Right kidney (tissue), 1 donor: ENCODE data around the gene SPATA6L.

ENCODE experiments used
- DNase-seq: peaks from one replicate; pipeline ENCODE4 v3.0.0-alpha.2; 2016

Gene SPATA6L

DNA sequence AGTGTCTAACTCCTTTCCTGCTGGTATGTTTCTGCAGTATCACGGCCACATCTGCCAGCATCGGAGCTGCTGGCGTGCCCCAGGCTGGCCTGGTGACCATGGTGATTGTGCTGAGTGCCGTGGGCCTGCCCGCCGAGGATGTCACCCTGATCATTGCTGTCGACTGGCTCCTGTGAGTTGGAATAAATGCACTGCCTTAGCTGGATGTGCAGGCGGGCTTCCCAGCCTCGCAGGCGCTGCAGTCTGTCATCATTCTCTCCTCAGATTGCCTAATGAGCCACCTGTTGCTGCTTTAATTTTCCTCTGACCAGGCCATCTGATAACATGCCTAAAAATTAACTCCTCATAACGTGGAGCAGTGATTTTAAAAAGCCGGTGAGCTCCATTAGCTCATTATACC is 83.3 kb downstream of the SPATA6L start:
- DNase-seq: no peak

DNA sequence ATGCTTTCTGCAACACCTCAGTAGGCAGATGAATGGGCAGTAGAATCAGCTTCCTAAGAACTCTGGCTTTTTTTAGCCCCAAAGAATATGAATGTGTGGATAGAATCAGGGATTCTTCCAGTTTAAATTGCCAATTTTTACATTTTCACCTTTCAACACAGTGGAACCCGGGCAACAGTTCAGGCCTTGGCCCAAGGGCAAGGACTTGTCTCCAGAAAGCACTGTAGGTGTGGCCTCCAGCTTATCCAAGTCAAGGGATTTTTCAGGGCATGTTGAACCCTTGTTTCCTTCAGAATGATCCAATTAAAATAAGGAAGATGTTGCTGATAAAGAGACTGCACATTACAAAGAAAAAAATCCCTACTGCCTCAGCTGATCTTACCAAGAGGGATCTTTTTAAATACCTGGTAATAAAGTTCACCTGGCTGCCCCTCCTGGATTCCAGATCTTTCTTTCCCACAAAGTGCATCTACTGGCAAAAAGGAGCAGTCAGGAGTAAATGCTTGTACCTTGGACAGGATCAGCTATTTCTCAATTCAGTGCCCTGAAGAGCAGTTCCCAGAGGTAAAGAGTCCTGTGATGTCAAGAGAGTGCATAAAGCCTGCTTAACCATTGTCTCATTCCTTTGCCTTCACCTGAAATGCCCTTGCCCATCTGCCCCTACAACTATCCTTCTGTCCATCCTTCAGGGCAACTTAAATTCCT is 84.3 kb downstream of the SPATA6L start:
- DNase-seq: no peak

GRCh38 chr9:4581035-4581760 is 85.1 kb downstream of the SPATA6L start:
- no peak for DNase-seq

DNA sequence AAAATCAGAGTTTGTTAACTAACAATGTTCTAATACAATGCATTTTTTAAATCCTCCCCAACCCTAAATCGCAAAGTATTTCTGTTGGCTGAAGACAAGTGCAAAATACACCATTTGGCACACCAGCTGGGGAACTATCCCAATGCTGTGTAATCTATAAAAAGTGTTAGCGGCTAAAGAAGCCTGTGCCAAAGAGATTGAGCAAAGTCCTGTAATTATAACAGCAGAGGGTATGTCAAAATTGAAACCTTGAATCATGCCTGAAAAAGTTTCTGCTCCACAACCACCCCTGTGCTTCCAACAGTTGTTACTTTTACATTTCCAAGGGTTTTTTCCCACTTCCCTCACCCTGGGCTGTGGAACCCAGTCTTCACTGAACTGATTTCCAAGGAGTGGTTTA is 87.3 kb downstream of the SPATA6L start:
- no peak for DNase-seq

GRCh38 chr9:4576448-4576847 is 89.8 kb downstream of the SPATA6L start:
- no peak for DNase-seq

DNA sequence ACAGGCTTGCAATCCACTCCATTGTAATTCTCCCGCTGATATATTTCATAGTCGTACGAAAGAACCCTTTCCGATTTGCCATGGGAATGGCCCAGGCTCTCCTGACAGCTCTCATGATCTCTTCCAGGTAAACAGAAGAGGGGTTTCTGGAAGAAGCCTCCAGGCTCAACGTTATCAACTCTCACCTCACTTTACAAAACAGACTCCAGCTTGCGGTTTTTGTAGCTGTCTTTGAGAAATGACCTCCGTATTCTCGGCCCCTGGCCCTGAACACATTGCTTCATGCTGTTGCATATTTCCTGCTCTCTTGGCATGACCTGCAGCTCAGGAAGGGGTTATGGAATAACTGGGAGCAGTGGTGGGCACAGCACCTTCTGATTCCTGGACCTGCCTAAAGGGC is 90.3 kb downstream of the SPATA6L start:
- DNase-seq: no peak

DNA sequence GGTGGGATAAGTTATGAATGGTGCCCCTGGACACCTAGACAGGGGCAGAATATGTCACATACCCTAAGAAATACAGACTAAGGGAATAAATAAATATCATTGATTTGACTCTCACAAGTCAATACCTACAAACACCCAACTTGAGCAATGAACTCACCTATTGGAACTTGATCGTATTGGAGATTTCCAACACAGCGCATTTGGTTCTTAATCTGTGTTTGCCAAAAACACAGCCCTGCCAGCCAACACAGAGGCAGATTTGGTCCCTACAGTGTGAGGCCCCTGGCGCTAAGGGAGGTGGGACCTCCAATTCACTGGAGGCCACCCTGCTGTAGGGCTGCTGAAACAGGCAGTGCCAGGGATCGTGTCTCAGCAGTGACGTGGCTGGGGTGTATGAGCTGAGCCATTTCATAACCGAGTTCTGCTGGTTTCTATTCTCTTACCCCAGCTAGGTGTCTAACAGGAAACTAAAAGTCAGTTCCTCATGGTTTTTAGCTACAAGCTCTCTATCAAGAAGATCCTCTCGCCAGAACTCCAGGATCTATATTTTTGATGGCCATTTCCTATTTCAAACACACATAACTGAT is 91.5 kb downstream of the SPATA6L start:
- no peak for DNase-seq

- DNase-seq: no peak
Measured at GRCh38 chr9:4573634-4574389, 92.5 kb downstream of the SPATA6L start.

GRCh38 chr9:4573176-4573575 is 93.1 kb downstream of the SPATA6L start:
- no peak for DNase-seq

DNA sequence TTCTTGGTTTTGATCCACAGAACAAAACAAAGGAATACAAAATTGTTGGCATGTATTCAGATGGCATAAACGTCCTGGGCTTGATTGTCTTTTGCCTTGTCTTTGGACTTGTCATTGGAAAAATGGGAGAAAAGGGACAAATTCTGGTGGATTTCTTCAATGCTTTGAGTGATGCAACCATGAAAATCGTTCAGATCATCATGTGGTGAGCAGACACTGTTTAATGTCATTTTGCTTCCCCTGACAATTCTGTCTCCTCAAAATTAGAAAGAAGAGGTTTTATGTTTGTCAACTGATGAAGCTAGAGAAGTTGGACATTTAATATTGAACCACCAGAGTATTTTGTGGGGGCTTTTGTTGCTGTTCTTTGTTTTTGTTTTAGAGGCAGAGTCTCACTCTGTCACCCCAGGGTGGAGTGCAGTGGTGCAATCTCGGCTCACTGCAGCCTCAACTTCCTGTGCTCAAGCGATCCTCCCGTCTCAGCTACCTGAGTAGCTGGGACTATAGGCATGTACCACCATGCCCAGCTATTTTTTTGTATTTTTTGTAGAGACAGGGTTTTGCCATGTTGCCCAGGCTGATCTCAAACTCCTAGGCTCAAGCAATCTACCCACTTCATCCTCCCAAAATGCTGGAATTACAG is 94.0 kb downstream of the SPATA6L start:
- no peak for DNase-seq

- no peak for DNase-seq
Measured at GRCh38 chr9:4569101-4569500, 97.2 kb downstream of the SPATA6L start.

- DNase-seq: no peak
Measured at GRCh38 chr9:4567601-4568000, 98.7 kb downstream of the SPATA6L start.

DNA sequence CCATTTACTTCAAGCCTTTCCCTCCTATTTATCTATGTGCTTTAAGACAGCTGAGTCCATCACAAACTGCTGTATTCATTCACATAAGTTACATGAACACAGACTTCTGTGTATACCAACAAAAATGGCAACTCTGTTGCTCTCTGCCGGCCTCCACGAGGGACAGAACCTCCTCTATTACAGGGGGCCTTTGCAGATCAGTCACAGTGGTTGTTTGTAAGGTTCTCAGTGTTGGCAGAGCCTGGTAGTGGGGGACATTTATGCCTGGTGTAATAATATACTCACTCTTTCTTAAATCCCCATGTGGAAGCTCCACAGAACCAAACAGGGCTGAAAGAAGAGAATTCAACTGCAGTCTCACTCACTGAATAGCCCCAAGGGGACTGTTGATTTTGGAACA is 99.5 kb downstream of the SPATA6L start:
- no peak for DNase-seq

DNA sequence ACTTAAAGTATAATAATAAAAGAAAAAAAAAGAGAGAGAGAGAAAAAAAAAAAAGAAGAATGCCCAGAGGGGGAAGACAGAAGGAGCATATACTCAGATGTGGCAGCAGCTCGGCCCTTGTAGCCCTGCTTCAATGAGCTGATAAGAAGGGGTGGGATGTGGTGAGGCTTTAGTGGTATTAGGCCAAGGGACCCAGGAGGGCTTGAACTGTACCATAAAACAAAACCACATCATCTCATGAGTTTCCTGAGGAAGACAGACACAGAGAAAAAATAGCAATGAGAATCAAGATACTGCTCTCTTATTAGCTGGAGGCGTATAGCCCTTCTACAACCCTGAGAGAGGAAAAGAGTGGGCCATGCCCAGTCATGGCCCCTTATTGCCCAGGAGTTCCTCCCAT is 103.2 kb downstream of the SPATA6L start:
- no peak for DNase-seq

DNA sequence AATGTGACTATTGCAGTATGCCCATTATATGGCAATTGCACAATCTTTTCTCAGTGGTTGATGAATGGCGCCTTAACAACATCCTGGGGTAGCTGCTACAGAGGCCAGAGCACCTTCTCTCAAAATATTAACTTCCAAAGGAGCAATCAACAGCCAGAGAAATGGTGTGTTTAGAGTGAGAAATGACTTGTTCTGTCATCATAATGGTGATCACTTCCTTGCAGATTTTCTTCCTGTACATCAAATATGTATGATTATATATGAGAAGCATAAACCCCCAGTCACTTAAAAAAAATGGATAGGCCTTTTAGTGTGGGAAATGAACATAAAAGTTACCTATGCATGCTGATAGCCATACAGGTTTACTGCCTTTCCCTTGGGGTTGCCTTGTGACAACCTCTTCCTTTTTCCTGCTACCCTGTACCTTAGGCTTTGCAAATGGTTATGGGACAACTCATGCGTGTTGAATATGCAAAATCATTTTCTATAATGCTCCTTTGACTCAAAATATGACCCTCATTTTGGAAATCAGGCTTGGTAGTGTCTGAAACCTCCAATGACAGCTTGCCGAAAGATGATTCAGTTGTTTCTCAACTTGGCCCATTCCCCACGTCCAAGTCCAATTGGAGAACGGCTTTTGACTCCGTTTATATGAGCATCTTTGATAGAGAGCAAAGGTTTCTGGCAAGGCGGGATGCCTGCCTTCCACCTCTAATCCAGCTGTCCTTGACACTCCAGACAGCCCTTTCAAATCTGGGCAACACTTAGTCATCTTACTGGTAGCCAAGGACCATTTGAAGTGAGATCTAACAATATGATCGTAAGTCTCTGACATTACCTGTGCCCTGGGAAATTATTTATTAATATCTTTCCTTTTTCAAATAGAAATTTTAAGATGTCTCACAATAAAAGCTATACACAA is 106.8 kb downstream of the SPATA6L start:
- no peak for DNase-seq

DNA sequence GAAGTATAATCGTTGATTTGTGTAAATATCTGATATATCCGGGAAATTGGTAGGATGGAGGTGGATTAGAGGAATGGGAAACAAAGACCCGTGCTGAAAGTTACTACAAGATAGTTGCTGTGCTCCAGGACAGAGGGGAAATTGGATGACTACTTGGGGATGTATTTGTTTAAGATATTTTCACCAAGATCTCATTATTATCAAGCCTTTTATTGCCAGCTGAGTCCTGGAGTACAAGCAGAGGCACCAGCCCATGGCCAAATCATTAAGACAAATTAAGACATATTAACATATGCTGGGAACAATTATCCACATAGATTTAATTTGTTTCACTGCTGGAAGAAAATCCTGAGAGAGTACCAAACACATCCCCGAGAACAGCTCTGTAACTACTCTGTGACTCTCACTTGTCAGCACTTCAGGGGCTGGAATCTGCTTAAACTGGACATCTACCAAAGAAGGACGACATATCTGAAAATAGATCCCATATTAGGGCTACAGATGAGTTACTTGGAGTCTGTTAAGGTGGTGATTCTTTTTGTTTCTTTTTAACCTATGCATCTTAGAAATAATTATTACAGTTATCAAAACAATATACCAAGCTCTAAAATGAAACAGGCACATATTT is 107.8 kb downstream of the SPATA6L start:
- DNase-seq: no peak

GRCh38 chr9:4555236-4555635 is 111.0 kb downstream of the SPATA6L start:
- DNase-seq: no peak

- no peak for DNase-seq
Measured at GRCh38 chr9:4553951-4554381, 112.3 kb downstream of the SPATA6L start.

GRCh38 chr9:4550777-4551484 is 115.3 kb downstream of the SPATA6L start:
- no peak for DNase-seq

- no peak for DNase-seq
Measured at GRCh38 chr9:4549751-4550295, 116.5 kb downstream of the SPATA6L start.
